ENCODE results near the gene IRF2BPL.

GRCh38 chr14:77041881-77042545, 13.5 kb upstream of the IRF2BPL start:
- TF ChIP-seq CTCF (IDR thresholded peaks at IDR 0.05) (no peak), POLR2A (IDR thresholded peaks at IDR 0.05) (no peak)
